NK-92 (cell line): Measurements from ENCODE around the gene AGAP9.
"Not testable (repeated sequence)": the region's sequence is repeated elsewhere in the genome, so short reads cannot be mapped to it uniquely, and the experiment has no call there.

ENCODE experiments used
- DNase-seq: peaks from one replicate; lab custom pipeline; 2025; ENCODE audit not compliant: unreplicated experiment; lab: John Stamatoyannopoulos, UW

AGAP9 gene

GRCh38 chr10:47458466-47459154 is 64.8 kb downstream of the AGAP9 start:
- no peak for DNase-seq

GRCh38 chr10:47457826-47458225 is 65.6 kb downstream of the AGAP9 start:
- DNase-seq = no peak

GRCh38 chr10:47457528-47457820 is 66.0 kb downstream of the AGAP9 start:
- no peak for DNase-seq

- no peak for DNase-seq
These were observed 66.5 kb downstream of the AGAP9 start for GRCh38 chr10:47456794-47457527.

- no peak for DNase-seq
These were observed 67.2 kb downstream of the AGAP9 start for GRCh38 chr10:47456079-47456785.

GRCh38 chr10:47455350-47456078 is 67.9 kb downstream of the AGAP9 start:
- DNase-seq = not testable (repeated sequence)

GRCh38 chr10:47454780-47455058 is 68.7 kb downstream of the AGAP9 start:
- no peak for DNase-seq

- DNase-seq = no peak
These were observed 69.2 kb downstream of the AGAP9 start for GRCh38 chr10:47454008-47454779.

- DNase-seq = no peak
These were observed 70.1 kb downstream of the AGAP9 start for GRCh38 chr10:47453141-47454007.

GRCh38 chr10:47452495-47453140 is 70.8 kb downstream of the AGAP9 start:
- DNase-seq = no peak

- no peak for DNase-seq
These were observed 71.4 kb downstream of the AGAP9 start for GRCh38 chr10:47451998-47452494.
